Measurements from ENCODE around the gene KRTAP4-16.

KRTAP4-16 gene

GRCh38 chr17:41052566-41052965 lies 49.4 kb downstream of the KRTAP4-16 start:
- no peak for TF ChIP-seq CTCF (conservative IDR thresholded peaks at IDR 0.05; ENCODE audit: low read length)
- no peak overlapping the region for H3K4me3 ChIP-seq (ENCODE audit: low read length)
- peak; percentile 87 for DNase-seq (ENCODE audit: low read depth)

Measured in AG10803 (cell line).